ENCODE data around the gene LRP1B.

DNA sequence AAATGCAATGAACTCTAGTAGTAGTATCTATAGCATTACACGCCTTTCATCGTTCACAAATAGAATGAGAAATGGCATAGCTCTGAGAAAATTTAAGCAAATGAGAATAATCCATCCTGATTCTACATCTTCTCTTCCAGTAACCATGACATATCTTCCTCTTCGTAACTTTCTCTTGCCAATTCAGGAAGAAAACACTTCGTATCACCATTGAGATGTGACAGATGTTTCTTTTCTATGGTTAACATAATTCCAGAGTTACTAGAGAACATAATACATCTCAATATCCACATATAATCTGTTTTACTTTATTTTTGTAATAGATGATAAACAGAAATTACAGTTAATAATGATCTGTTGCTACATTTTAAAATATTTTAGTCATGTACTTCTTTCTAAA, 1527.4 kb downstream of the LRP1B start:
- TF ChIP-seq, protein P1, sequence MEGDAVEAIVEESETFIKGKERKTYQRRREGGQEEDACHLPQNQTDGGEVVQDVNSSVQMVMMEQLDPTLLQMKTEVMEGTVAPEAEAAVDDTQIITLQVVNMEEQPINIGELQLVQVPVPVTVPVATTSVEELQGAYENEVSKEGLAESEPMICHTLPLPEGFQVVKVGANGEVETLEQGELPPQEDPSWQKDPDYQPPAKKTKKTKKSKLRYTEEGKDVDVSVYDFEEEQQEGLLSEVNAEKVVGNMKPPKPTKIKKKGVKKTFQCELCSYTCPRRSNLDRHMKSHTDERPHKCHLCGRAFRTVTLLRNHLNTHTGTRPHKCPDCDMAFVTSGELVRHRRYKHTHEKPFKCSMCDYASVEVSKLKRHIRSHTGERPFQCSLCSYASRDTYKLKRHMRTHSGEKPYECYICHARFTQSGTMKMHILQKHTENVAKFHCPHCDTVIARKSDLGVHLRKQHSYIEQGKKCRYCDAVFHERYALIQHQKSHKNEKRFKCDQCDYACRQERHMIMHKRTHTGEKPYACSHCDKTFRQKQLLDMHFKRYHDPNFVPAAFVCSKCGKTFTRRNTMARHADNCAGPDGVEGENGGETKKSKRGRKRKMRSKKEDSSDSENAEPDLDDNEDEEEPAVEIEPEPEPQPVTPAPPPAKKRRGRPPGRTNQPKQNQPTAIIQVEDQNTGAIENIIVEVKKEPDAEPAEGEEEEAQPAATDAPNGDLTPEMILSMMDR (IDR thresholded peaks at IDR 0.05; ENCODE audit: low read length): no peak
- no peak for TF ChIP-seq EZH2 (IDR thresholded peaks at IDR 0.05; ENCODE audit: borderline replicate concordance, low read length)
